IPS-NIHi7 (cell line): ENCODE measurements around the gene CEP120.
"Not testable (repeated sequence)": the region's sequence is repeated elsewhere in the genome, so short reads cannot be mapped to it uniquely, and the experiment has no call there.

Experiments
- DNase-seq: peaks from one replicate; pipeline ENCODE4 v3.0.0; 2012; ENCODE audit warnings: mixed read lengths; ENCODE audit errors: extremely low spot score

CEP120 gene

DNA sequence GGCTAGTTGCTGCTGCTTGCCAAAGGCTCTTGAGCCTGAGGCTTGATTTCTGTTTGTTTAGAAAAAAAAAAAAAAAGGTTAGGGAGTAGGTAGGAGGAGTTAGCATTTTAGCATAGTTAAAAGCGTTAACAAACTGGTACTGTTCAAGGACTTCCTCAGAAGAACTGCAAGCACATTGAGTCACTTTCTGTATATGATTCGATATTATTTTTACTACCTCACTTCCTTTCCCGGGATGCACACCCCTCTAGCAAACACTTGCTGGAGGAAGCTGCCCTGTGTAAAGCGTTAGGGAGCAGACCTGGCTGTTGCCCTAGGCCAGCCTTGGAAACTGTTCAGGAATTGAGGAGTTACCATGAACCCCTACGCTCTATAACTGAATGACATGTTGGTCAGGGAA lies 15.7 kb upstream of the CEP120 start:
- DNase-seq = no peak

DNA sequence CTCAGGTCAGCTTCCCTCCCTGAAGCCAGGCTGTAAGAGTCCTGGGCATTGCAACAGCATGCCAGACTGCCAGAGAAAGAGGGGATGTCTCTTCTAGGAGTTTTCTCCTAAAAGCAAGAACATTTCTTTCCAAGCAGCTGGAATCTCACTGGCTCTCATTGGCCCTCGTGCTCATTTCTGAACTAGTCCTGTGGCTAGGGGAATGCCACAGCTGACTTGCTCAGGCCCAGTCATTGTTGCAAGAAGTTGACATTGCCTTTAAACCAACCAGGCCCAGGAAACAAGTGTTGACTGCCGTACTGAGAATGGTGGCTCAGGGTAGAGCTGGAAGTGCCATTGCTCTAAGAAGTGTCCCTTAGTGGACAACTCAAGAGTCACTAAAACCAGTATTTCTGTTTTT lies 15.0 kb upstream of the CEP120 start:
- no peak for DNase-seq

DNA sequence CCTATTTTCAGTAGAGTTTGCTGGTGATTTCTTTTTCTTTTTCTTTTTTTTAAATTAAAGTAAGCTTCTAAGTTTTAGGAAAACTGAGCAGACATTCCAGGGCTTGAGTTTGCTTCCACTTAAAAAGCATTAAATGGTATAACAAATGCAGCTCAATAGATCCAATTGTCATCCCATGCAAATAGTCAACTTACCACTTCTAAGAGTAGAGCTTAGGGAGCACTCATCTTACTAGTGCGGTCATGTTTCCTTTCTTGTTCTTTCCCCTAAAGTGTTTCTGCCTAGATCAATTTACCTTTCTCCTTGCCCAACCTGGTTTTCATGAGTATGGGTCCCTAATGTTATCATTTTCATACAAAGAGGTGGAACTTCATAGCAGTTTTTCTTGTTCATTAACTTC lies 13.0 kb upstream of the CEP120 start:
- no peak for DNase-seq

DNA sequence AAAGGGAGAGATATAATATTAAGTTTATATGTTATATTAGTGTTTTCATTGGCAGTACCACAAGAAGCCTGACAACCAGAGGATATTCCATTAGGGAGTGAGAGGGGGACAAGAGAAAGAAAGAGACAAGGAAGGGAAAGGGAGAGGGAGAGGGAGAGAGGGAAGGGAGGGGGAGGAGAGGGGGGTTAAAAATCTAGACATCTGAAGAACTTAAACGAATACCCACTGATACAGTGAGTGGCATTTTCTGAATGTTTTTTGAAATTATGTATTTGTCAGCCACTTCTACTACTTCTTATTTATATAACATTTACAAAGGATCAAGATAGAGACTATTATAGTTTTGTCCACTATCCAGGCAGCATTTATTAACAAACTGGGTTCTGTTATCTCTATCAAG lies 11.6 kb upstream of the CEP120 start:
- DNase-seq = no peak

DNA sequence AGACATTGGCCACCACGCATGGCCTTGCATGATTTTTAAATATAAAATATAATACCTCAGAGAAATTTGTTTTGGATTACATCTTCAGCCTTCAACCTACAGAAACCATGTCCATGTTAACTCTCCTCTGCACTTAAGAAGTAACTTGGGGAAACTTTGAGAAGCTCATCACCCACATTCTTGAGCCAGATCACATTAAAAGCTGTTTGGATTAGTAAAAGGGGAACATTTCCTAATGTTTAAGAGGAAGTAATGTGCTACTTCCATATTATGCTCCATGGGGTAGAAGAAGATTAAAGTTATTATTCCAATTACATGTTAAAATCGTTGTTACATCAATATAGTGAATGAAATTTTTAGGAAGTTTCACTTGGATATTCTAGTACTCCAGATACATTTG lies 10.4 kb upstream of the CEP120 start:
- no peak for DNase-seq

DNA sequence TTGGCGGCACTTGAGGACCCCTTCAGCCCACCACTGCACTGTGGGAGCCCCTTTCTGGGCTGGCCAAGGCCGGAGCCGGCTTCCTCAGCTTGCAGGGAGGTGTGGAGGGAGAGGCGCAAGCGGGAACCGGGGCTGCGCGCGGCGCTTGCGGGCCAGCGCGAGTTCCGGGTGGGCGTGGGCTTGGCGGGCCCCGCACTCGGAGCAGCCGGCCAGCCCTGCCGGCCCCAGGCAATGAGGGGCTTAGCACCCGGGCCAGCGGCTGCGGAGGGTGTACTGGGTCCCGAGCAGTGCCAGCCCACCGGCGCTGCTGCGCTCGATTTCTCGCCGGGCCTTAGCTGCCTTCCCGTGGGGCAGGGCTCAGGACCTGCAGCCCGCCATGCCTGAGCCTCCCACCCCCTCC lies 7.2 kb upstream of the CEP120 start:
- not testable (repeated sequence) for DNase-seq

DNA sequence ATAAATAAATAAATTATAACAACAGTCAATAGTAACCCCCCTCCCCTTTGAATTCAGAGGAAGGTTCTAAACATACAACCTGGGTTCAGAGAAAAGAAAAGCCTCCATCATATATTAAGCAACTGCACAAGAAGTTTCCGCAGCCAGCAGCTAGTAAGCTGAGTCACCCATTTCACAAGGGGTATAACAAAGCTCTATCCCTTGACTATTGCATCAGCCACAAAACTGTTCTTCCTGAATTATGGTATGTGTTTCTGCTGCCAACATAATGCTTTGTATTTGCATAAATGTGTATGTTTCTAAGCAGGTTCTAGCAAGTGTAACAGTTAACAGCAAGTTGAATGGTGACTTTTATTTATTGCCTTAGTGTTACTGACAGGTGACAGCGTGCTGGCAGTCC lies 6.8 kb upstream of the CEP120 start:
- DNase-seq = no peak

DNA sequence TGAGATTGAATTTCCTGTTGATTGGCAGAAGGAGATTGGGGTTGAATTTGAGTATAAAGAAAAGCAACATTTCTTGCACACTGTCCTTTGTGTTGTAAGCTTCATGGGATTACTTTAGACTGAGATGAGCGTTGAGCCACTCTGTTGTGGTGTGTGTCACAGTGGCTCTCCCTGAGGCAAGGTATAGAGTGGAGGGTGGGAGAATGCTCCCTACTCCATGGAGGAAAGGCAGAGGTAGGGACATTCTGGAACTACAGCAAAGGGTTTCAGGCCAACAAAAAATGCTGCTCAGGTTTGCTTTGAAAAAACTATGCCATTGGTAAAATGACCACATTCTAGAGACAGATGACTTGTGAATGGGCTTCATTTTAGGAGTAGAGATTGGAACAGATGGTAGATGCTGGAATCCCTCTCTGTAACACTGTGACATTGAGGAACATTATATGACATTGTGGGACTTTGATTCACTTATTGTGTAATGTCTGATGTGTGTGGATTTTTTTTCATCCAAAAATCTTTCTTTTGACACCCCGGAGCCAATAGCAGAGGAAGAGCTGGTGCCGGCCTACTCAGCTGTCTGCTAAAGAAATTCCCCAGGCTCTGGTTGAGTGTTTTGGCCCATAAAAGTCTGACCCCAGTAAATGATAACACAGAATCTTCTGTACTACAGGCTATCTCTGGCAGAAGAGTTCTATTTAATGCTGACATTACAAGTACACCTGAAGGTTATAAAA lies 6.2 kb upstream of the CEP120 start:
- DNase-seq = no peak

DNA sequence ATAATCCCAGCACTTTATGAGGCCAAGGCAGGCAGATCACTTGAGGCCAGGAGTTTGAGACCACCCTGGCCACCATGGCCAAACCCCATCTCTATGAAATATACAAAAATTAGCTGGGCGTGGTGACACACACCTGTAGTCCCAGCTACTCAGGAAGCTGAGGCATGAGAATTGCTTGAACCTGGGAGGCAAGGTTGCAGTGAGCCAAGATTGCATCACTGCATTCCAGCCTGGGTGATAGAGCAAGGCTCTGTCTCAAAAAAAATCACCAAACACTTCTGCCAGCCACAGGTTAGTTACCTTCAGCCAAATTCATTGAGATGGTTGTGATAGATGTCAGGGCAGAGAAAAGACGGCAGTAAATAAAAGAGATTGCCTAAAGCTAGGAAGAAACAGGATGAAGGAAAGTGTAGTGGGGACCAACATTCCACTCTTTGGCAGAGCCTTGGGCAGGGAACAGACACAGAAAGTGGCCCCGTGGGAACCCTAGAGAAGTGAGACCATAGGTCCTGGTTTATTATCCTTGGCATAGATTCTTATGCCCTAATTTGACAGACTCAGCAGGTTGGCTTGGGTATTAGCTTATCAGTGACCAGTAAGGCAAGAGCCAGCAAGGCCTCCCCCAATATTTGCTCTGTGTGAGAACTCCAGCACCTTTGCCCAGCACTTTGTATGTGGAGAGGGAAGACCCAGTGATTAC lies 5.5 kb upstream of the CEP120 start:
- no peak for DNase-seq

DNA sequence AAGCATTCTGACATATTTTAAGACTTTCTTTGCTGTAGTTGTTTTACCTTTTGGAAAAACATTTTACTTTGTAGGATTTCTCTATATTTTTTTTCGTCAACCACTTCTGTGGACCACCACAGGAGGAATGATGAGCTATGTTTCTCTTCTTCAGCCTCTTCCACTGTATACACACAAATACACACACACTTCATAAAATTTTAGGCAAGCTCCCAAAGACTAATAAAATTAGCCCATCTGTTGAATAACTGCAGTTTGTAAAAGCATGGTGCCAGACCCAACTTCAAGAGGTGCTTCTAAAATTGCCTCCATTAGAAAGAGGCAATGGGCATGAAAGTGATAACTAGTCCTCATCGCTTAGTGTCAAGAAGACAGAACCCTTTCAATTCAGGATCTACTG lies 4.1 kb upstream of the CEP120 start:
- DNase-seq = no peak

DNA sequence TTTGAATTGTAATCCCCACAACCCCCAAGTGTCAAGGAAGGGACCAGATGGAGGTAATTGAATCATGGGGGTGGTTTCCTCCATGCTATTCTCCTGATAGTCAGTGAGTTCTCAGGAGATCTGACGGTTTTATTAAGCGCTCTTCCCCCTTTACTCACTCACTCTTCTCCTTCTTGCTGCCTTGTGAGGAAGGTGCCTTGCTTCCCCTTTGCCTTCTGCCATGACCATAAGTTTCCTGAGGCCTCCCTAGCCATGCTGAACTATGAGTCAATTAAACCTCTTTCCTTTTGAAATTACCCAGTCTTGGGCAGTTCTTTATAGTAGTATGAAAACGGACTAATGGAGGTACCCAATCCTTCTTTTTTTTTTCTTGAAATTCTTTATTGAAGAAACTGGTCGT lies 2.2 kb upstream of the CEP120 start:
- DNase-seq = no peak

DNA sequence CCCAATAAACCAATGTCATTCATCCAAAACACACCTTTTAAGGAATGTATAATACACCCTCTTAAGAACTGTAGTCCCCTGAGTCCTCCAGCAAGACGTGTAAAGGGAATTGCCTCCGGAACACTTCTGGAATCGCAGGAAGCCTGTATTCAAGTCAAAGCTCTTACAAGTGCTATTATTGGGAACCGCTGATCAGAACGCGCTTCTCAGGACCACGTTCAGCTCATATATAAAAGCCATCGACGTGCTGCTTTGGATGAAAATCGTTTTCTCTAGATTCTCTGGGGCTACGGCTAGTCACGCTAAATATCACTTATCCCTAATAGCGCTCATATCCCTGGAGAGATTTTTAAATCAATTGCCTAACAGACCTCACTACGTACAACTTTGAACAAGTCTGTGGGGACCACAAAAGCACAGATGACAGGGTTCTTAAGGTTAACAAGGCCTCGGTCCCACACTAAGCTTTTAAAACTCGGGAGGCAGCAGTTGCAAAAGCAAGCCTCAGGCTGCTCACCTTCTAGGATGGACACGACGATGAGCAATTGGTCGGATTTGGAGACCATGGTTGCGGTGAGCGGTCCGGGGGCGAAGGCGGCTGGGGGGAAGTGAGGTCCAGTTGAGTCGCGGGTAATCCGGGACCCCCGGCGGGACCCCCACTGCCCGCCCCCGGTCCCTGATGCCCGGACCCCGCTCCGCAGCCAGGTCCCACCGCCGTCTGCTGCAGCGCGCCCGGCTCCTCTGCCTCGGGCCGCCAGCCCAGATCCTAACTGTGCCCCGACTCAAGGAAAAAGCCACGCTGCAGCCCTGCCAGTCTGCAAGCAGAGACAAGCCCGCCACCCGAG lies 548 bp downstream of the CEP120 start:
- DNase-seq = no peak

DNA sequence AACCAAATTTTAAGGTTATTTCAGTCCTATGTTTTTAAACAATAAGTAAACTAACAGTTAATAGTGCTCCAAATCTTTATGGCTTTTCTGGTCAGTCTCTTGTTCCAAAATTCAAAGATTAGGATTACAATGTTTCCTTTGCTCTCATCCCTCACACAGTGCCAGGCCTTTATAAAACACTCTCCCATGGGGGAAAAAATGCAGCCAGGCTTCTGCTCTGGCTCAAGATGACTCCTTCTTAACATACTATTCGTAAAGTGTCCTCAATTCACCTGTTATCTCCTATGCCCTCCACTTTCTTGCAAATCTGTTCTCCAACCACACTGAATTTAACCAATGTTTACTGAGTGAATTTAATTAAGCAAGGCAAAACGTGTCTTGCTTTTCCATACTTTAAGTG lies 1.4 kb downstream of the CEP120 start:
- DNase-seq = no peak

DNA sequence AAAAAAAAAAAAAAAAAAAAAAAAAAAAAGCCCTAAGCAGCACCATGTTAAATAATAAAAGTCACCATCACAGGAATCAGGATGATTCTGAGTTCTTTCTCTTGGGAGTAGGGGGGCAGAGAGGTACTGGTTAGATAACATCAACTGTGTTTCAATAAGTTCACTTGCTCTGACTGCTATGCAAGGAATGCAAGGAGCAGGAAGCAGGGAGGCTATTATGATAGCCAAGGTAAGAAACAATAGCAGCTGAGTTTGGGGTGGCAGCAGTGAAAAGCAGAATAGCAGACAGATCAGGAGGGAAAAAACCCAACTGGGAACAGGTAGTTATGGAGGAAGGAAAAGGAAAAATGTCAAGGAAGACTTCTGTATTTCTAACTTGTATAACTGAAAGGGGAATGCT lies 8.2 kb downstream of the CEP120 start:
- DNase-seq = peak; percentile 14

DNA sequence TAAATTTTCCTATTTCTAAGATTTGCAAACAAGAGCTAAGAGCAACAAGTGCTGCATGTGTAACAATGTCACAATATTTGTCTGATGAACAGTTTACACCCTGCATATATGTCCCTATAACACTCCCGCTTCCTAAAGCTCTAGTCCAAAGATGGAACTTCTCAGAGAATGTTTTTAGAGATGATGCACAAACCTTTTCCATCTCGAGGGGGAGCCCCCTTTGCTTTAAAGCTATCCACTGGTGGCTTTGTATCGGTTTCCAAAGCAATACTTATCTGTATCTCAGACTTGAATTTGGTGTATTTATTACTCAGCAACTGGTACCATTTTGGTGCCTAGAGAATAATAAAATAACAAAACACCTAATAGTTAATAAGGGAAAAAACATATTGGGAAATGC lies 11.0 kb downstream of the CEP120 start:
- DNase-seq = no peak

DNA sequence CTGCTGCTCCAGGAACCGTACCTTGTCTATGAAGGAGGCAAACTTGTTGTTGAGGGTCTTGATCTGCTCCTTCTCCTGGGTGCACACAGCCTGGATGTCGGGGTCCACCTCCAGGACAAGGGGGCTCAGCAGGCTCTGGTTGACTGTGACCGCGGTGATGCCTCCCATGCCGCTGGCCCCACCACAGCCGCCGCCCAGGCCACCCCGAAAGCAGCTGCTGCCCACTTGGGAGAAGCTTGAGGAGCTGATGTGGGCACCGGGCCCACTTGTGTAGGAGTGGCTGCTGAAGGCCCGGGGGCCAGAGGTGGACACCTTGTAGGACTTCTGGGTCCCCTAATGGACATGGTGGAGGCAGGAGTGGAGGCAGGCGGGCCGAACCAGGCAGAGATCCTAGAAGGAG lies 21.2 kb downstream of the CEP120 start:
- DNase-seq = not testable (repeated sequence)

DNA sequence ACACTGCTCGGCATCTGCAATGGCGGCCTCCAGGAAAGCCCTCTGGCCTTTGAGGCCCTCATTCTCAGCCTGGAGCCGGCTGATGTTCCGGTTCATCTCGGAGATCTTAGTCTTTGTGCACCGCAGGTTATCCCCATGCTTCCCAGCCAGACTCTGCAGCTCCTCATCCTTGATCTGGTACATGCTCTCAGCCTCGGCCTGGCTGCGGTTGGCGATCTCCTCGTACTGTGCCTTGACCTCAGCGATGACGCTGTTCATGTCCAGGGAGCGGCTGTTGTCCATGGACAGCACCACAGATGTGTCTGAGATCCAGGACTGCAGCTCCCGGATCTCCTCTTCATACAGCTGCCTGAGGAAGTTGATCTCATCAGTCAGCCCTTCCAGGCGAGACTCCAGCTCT lies 21.9 kb downstream of the CEP120 start:
- no peak for DNase-seq

DNA sequence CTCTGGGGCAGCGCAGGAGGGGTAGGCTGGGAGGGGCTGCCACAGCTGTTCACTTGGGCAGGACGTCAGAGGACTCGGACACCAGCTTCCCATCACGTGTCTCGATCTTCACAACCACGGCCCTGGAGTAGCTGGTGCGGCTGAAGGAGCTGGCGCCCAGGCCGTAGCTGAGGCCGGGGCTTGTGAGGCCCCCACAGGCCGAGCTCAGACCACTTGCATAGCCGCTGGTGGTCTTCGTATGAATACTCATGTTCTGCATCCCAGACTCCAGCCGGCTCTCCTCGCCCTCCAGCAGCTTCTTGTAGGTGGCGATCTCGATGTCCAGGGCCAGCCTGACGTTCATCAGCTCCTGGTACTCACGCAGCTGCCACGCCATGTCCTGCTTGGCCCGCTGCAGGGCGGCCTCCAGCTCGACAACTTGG lies 22.3 kb downstream of the CEP120 start:
- DNase-seq = not testable (repeated sequence)

DNA sequence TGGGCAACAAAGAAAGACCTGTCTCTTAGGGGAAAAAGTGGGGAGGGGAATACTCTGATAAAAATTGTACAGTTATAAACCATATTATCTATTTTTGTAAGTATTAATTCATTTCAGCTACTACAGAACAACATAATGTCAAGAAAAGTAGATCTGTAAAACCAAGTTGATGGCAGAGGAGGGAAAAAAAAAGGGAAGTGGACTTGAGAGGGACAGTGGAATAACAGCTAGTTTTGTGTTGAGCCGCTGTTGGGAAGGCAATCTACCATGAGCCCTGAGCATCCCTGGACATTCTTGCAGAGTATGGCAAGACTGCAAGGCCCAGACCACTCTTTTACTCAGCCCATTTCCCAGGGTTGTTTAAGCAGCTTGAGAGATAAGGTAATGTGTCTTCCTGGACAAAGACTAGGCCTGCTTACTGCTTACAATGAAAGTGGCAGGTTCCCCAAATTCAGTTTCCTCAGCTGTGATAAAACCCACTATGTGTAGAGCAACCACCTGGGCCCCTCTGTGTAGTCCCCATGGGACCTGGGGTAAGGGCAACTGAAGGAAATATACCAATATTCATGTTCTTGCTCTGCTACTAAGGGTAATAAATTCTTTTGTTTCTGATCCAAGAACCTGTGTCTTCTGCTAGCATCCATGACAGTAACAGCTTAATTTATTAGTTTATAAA lies 25.0 kb downstream of the CEP120 start:
- DNase-seq = no peak

DNA sequence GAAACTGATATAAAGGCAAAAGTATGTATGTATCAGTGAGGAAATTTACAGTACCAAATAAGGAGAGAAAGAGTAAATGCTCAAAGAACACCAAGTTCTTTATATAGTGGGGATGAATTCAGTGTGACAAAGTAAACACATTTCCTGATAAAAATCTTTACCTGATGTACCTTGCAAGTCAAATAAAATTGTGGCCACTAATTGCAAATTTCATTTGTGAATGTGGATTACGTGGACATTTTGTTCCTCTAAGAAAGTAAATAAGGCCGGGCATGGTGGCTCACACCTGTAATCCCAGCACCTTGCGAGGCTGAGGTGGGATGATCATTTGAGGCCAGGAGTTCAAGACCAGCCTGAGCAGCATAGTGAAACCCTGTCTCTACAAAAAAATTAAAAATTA lies 25.7 kb downstream of the CEP120 start:
- DNase-seq = no peak

DNA sequence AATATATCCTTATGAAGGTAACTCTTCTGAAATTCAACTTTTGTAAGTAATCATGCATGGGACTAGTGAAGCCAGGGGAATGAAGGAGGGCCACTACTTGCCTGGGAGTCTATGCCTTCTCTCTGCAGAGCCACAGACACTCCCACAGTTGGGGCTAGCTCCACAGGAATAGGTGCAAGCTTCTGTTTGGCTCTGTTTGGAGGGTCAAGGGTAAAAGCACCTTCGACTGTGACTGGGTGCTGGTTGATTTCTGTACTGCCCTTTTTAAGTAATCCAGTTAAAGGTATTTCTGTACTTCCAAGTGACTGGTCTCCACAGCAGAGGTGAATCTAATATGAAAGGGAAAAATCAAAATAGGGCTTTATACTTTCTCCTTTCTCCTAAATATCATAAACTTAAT lies 32.2 kb downstream of the CEP120 start:
- no peak for DNase-seq

DNA sequence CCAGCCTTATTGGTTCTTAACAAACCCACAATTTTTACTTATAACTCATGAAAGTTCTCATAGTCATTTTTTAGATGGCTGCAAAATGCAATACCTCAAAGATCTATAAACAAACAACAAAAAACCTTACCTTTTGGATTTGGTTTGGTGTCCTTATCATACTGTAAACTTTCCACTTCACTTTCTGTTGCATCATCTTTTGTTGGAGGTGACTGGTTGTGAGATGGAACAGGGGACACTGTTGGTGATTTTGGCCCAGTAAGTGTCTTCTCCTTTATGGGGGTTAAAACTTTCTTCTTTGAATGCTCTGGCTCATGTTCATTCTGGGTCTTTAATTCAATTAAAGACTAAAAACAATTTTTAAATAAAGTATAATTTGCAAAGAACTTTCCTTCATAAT lies 33.4 kb downstream of the CEP120 start:
- no peak for DNase-seq
